GM10266 (cell line): ENCODE results near the gene TSPAN14.

Experiments used
- DNase-seq: peaks from one replicate; pipeline ENCODE4 v3.0.0; 2012; ENCODE audit errors: extremely low spot score
- CTCF ChIP-seq: IDR thresholded peaks from 2 replicates; pipeline ENCODE4 v1.5.1; 2012; ENCODE audit warnings: mild to moderate bottlenecking, low read depth; ENCODE audit not compliant: control insufficient read depth, insufficient read depth; ENCODE audit errors: missing control alignments

The TSPAN14 gene

DNA sequence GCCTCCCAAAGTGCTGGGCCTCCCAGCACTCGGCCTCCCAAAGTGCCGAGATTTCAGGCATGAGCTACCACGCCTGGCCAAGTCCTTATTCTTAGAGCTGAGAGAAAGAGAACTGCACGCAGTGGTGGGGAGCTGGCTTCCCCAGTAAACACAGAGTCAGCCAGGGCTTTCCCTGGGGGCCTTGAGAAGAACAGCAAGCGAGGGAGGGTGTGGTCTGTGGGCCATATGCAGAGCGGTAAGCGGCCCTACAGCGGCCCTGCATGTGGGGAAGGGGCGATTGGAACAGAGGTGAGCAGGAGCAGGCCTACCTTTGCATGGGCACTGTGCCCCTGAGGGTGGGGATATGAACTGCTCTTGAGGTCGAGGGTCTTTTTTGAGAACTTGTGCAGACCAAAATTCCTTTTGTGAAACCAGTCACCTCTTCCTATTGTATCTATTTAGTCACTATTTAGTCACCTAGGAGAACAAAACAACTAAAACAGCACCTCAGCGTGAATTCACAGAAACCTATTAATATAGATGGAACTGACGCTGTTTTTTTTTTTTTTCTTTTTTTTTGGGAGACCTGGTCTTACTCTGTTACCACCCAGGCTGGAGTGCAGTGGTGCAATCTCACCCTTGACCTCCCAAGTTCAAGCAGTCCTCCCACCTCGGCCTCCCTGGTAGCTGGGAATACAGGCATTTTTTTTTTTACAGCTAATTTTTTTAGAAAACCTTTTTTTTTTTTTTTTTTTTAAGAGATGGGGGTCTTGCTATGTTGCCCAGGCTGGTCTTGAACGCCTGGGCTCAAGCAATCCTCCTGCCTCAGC, 46.7 kb downstream of the TSPAN14 start:
- TF ChIP-seq CTCF: no peak
- DNase-seq: peak; percentile 65

GRCh38 chr10:80501381-80501912, 47.3 kb downstream of the TSPAN14 start:
- no peak for TF ChIP-seq CTCF
- DNase-seq: no peak

DNA sequence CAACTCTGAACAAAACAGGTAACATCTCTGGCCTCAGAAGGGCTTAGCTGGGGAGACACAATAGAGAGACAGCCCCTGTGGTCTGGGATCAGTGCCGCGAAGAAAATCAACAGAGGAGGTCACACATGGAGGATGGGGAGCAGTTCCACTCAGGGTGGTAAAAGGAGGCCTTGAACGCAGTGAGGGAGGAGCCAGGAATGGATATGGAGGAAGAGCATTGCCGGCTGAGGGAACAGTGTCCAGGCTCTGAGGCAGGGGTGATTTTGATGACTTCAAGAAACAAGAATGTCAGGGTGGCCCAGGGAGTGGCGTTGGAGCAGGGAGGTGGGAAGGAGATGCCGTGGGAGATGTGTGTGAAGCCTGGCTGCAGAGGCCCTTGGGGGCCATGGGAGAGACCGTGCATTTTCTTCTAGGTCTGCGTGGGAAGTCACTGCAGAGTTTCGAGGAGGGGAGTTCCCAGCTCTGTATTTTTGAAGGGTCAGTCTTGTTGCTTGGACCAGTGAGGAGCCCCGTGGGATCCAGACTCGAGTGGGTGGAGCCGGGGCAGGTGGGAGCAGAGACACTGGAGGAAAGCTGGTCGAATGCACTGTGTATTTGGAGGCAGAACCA, 47.9 kb downstream of the TSPAN14 start:
- TF ChIP-seq CTCF: no peak
- no peak for DNase-seq

DNA sequence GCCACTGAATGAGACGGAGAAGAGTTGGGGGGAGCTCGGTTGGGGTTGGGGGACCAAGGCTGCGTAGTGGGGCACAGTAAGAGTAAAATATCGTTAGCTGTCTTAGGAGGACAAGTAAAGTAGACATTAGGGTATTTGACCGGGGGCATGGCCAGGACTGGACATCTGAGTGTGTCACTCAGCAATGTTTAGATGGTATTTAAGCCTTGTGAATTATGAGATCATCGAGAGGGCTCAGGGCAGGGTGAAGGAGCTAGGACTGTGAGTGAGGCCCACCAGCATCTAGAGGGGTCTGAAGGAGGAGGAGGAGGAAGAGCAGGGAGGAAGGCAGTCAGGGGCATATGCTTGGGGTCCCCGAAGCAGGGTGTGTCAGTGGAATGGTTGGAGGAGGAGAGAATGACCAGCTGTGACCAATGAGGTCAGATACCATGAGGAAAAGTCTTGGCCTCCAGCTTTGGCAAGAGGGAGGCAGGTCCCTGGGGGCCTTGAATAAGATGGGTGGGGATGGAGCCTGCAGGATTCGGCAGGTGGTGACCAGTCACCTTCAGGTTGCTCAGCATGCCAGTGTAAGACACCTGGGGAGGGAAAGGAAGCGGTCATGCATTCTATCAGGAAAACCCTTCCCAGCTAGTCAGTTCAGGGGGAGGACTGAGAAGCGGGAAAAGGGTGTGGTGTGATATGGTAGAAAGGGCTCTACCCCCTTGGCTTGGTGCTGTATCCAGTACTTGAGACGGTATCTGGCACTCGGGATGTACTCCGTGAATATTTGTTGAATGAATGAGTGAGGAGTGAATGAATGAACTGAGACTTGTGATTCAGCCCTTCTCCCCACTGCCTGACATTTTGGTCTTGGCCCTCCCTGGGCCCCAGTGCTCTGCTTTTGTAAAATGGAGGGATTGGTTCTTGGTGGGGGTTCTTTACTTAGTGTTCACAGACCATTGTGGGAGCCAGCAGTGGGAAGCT, 48.8 kb downstream of the TSPAN14 start:
- TF ChIP-seq CTCF: no peak

GRCh38 chr10:80503584-80504157, 49.6 kb downstream of the TSPAN14 start:
- no peak for DNase-seq
- no peak for TF ChIP-seq CTCF

More for the DNA sequence above, 48.8 kb downstream of the TSPAN14 start:
- no peak for DNase-seq

GRCh38 chr10:80504158-80504811, 50.2 kb downstream of the TSPAN14 start:
- DNase-seq: no peak
- TF ChIP-seq CTCF: no peak
